Transverse colon (tissue), 4 donors: ENCODE results near the gene ANKS1B. TPM values are rescaled to one million over a fixed set of nuclear protein-coding genes. Genes with fewer than 3 reads are reported as not detected.

ENCODE experiments used
- DNase-seq: peaks from one replicate; pipeline ENCODE4 v3.0.0-alpha.2; 2019
- H3K27ac ChIP-seq, 4 donors: fragments of 200-600 bp; sonication (generic); 2 replicates each; pipeline ENCODE4 v1.5.1; 2016 to 2018; ENCODE audit warnings: inconsistent platforms in 4 of 4
- H3K27me3 ChIP-seq: fragments of 200-600 bp; sonication (generic); 2 replicates; pipeline ENCODE4 v1.5.1; 2017; ENCODE audit warnings: inconsistent platforms
- H3K36me3 ChIP-seq, 4 donors: fragments of 200-600 bp; sonication (generic); 2 replicates each; pipeline ENCODE4 v1.5.1; 2017 to 2019; ENCODE audit warnings: inconsistent platforms in 4 of 4
- H3K4me1 ChIP-seq, 4 donors: fragments of 200-600 bp; sonication (generic); 2 replicates each; pipeline ENCODE4 v1.5.1; 2017 to 2020; ENCODE audit warnings: inconsistent platforms in 4 of 4
- H3K4me3 ChIP-seq, 4 donors: fragments of 200-600 bp; sonication (generic); 1 replicate in 1 of 4; 2 replicates in 3 of 4; pipeline versions ENCODE4 v1.5.1 to v1.6.1; 2017 to 2019; ENCODE audit warnings: inconsistent platforms in 4 of 4
- H3K9me3 ChIP-seq, 2 donors: fragments of 200-600 bp; sonication (generic); 2 replicates each; pipeline ENCODE4 v1.5.1; 2017 to 2019; ENCODE audit warnings: inconsistent platforms in 2 of 2
- CTCF ChIP-seq, 5 experiments: fragments of 200-600 bp in 3 of 5; fragments of 450-650 bp in 2 of 5; sonication (generic) in 3 of 5; IDR thresholded peaks; 1 replicate in 2 of 5; 2 replicates in 3 of 5; pipeline ENCODE4 v1.5.1; 2016 to 2017; ENCODE audit warnings: antibody characterized with exemption in 5 of 5, inconsistent platforms in 3 of 5, mild to moderate bottlenecking in 2 of 5, moderate library complexity in 1 of 5
- EP300 ChIP-seq: sonication (generic); formaldehyde crosslinking; IDR thresholded peaks from one replicate; pipeline ENCODE4 v1.6.1; 2017; ENCODE audit warnings: antibody characterized with exemption, low read depth
- POLR2A ChIP-seq: fragments of 450-650 bp; IDR thresholded peaks from one replicate; pipeline ENCODE4 v1.6.1; 2016; ENCODE audit warnings: antibody characterized with exemption, mild to moderate bottlenecking, moderate library complexity
- POLR2AphosphoS5 ChIP-seq, 3 donors: sonication (generic); formaldehyde crosslinking; IDR thresholded peaks; one replicate each; pipeline ENCODE4 v1.6.1; 2016; ENCODE audit warnings: antibody characterized with exemption in 3 of 3
- WGBS, 2 donors: methylation state at CpG; one replicate each; pipeline ENCODE4 v1.1.5; 2018; ENCODE audit warnings: low coverage in 1 of 2; 5-methylcytosine and 5-hydroxymethylcytosine counted together
- in situ Hi-C, 4 donors: fragments of 200-750 bp; cut with MboI; loops; one replicate each; pipeline versions ENCODE4 v1.15.0 to v1.15.1; 2017; ENCODE audit warnings: low sequenced_read_pairs in 3 of 4, low pct_ligation_motif_present in 1 of 4, low pct_unique_long_range_greater_than_20kb in 1 of 4
- intact Hi-C: fragments of 100-400 bp; cut with DNase I; formaldehyde crosslinking; loops from one replicate; pipeline ENCODE4 v1.15.1; 2023; ENCODE audit warnings: low total_unique reads
- total RNA-seq, 4 donors: library from RNA; depleted of rRNA; stranded (reverse); fragments of >200 nt; gene quantifications; one replicate each; pipeline ENCODE4 v1.1.0, GENCODE V29; 2016

Gene ANKS1B
- total RNA-seq, 4 donors from 2014 or later, result 1.4 to 6.4 (median 3.5) TPM; not detected in 1

- H3K9me3 ChIP-seq, result no peaks in the 10 kb centered on the region
- in situ Hi-C loops, result no loop called here
- H3K4me1 ChIP-seq, result peaks cover 0 to 3% (median 0%) of the 10 kb centered on the region in 4 donors
- no peak overlapping the region for H3K27ac ChIP-seq
- DNase-seq, result no peak
- intact Hi-C loops, result no loop called here
- no peak for TF ChIP-seq POLR2AphosphoS5 (IDR thresholded peaks at IDR 0.05)
- no peak for TF ChIP-seq POLR2A
- TF ChIP-seq CTCF (IDR thresholded peaks at IDR 0.05), result no peak
- no peak for TF ChIP-seq EP300
- no peak overlapping the region for H3K4me3 ChIP-seq
- H3K36me3 ChIP-seq, result no peaks in the 10 kb centered on the region
- no peaks in the 10 kb centered on the region for H3K27me3 ChIP-seq
These were observed 848.2 kb downstream of the ANKS1B start for GRCh38 chr12:99136516-99136915.

- Histone ChIP-seq H3K27me3 (no peaks in the 10 kb centered on the region), H3K4me3 (no peak overlapping the region), H3K4me1 (peaks cover 0 to 3% (median 0%) of the 10 kb centered on the region in 4 donors), H3K36me3 (no peaks in the 10 kb centered on the region), H3K27ac (no peak overlapping the region), H3K9me3 (no peaks in the 10 kb centered on the region)
- intact Hi-C loops (no loop called here), in situ Hi-C loops (no loop called here)
- TF ChIP-seq POLR2AphosphoS5 (IDR thresholded peaks at IDR 0.05) (no peak), POLR2A (no peak), EP300 (no peak), CTCF (IDR thresholded peaks at IDR 0.05) (no peak)
- 74 to 76% methylated on average over 4 of the region's 4 CpGs for WGBS, 2 donors
- DNase-seq, result no peak
These were observed 849.4 kb downstream of the ANKS1B start for GRCh38 chr12:99135376-99135775.

GRCh38 chr12:99133401-99133800 lies 851.3 kb downstream of the ANKS1B start:
- no peak for TF ChIP-seq POLR2AphosphoS5 (IDR thresholded peaks at IDR 0.05)
- TF ChIP-seq EP300, result no peak
- TF ChIP-seq CTCF (IDR thresholded peaks at IDR 0.05), result no peak
- no peak for TF ChIP-seq POLR2A
- WGBS, 2 donors, result 76 to 78% methylated on average over 1 to 2 of the region's 2 CpGs
- in situ Hi-C loops, result no loop called here

GRCh38 chr12:99131751-99132199 lies 853.0 kb downstream of the ANKS1B start:
- Histone ChIP-seq H3K36me3 (no peaks in the 10 kb centered on the region), H3K4me1 (peaks cover 0 to 3% (median 0%) of the 10 kb centered on the region in 4 donors), H3K27me3 (no peaks in the 10 kb centered on the region), H3K27ac (no peak overlapping the region), H3K4me3 (no peak overlapping the region), H3K9me3 (no peaks in the 10 kb centered on the region)
- intact Hi-C loops (no loop called here), in situ Hi-C loops (no loop called here)
- TF ChIP-seq POLR2AphosphoS5 (IDR thresholded peaks at IDR 0.05) (no peak), CTCF (IDR thresholded peaks at IDR 0.05) (no peak), POLR2A (no peak), EP300 (no peak)
- 27% methylated on average over 7 of the region's 7 CpGs; no CpG with 5 or more reads in 1 of the 2 donors for WGBS, 2 donors
- DNase-seq, result no peak

More at GRCh38 chr12:99133401-99133800, 851.3 kb downstream of the ANKS1B start:
- Histone ChIP-seq H3K9me3 (no peaks in the 10 kb centered on the region), H3K4me1 (peaks cover 0 to 3% (median 0%) of the 10 kb centered on the region in 4 donors), H3K27me3 (no peaks in the 10 kb centered on the region), H3K27ac (no peak overlapping the region), H3K4me3 (no peak overlapping the region), H3K36me3 (no peaks in the 10 kb centered on the region)
- intact Hi-C loops, result no loop called here
- no peak for DNase-seq
